NCI-H82 treated with DMSO at 0.1 percent for 48 hours (cell line): ENCODE measurements around the gene LMAN2L.
A peak's percentile ranks its signal among the peaks of the same experiment; 100 is the strongest.
"Not testable (repeated sequence)": the region's sequence is repeated elsewhere in the genome, so short reads cannot be mapped to it uniquely, and the experiment has no call there.

Source experiments
- DNase-seq: peaks from one replicate; lab custom pipeline; 2025; ENCODE audit not compliant: unreplicated experiment; lab: John Stamatoyannopoulos, UW

Gene LMAN2L

GRCh38 chr2:96687711-96688640 is 51.9 kb downstream of the LMAN2L start:
- DNase-seq: no peak

GRCh38 chr2:96687266-96687665 is 52.6 kb downstream of the LMAN2L start:
- no peak for DNase-seq

DNA sequence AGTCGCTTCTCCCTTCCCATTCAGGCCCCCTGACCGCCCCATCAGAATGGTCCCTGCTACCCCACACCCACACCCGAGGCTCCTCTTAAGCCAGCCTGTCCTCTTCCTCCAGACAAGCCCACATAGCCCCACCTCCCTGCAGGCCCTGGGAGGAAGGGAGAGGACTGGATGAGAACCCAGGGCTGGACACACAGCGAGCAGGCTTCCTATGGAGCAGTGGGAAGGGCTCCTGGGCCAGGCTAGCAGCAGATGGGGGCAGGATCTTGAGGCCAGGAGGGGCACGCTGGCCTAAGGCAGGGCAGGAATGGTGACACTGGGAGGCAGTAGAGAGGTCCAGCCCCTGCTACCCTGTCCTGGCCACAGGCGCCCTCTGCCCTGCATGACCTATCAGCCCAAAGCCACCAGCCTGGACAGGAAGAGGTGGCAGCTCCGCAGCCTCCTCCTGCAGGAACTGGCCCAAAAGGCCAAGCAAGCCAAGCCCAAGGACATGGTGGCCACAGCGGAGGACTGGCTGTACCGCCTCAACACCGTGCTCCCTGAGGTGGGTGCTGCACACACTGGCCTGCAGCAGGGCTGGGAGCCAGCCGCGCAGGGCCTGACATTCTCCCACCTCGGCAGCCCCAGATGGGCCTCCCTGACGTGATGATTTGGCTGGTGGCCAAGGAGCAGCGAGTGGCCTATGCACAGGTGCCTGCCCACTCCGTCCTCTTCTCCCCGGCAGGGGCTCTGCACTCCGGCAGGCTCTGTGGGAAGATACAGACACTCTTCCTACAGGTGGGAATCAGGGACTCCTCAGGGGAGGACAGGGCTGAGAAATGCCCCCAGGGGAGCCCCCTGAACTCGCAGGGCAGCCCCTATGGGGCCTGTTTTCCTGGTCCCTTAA is 54.0 kb downstream of the LMAN2L start:
- DNase-seq: peak; percentile 23

DNA sequence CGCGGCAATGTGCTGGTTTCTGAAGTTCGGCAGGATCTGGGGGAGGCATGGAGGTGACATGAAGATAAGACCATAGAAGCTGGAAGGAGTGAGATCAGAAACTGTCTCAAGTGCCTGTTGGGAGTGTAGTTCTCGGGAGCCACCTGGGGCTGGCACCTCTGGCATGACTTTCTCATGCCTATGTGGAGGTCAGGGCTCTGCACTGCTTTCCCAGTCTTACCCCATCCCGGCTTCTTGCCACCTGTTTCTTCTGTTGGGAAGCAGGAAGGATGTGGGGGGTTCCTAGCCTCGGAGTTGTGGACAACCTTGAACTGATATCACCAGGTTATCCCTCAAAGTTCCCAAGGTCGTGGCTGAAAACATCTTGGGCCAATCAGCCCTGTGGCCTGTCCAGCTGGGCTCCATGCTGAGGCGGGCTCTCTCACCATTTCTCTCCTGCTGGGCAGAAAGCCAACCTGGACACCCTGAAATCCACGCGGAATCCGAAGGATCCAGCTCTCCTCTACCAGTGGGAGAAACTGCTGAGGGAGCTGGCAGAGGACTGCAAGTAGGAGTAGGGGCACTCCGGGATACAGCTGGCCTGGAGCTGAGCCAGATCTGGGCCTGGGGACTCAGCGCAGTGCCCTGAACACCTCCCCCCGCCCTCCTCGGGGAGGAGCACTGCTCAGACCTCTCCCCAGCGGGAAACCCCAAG is 54.8 kb downstream of the LMAN2L start:
- DNase-seq: no peak

- no peak for DNase-seq
Observed at GRCh38 chr2:96683972-96684820, 55.7 kb downstream of the LMAN2L start.

DNA sequence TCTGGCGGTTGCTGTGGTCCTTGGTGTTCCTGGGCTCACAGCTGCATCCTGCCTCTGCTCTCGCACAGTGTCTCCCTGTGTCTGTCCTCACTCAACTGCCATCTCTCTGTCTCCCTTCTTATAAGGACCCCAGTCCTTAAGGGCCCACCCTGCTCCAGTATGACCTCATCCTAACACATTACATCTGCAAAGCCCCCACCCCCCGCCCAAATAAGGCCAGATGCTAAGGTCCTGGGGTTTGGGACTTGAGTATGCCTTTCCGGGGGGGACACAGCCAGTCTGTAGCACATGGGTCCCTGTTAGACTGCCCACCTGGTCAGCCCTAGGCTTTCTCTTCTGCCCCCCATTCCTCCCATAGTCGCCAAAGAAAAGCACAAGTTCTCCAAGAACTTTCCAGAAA is 56.6 kb downstream of the LMAN2L start:
- DNase-seq: no peak

DNA sequence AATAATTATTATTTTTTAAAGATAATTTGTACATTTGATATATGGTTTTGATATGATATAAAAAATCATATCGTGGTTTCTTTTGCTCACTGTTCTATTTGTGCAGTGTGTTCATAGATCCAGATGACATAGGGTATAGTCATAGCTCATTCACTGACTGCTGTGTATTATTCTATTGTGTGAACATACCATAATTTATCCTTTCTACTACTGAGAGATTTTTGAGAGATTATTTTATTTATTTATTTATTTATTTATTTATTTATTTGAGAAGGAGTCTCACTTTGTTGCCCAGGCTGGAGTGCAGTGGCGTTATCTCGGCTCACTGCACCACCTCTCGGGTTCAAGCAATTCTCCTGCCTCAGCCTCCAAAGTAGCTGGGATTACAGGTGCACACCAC is 58.3 kb downstream of the LMAN2L start:
- no peak for DNase-seq

DNA sequence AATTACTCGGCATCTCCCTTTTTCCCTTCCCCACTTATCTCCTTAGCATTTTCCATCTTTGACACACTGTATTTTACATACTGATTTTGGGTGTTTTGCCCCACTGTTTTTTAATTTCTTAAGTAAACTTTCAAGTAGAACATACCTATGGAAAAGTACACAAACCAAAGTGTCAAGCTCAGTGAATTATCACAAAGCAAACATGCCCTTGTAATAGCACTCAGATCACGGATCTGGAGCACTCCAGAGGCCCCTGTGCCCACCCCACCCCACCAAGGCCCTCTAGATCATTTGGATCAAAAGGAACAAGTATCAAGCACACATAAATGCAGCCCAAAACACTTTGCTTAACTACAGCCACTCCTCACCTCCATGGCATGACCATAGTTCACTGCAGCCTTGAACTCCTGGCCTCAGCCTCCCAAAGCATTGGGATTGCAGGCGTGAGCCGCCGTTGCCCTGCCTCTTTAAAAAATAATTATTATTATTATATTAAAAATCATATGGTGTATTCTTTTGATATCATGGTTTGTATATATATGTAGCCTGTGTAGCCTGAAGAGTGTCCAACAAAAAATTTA is 59.2 kb downstream of the LMAN2L start:
- DNase-seq: no peak

GRCh38 chr2:96679848-96680247 is 60.0 kb downstream of the LMAN2L start:
- no peak for DNase-seq

- no peak for DNase-seq
Observed at GRCh38 chr2:96669539-96670215, 70.2 kb downstream of the LMAN2L start.

- no peak for DNase-seq
Observed at GRCh38 chr2:96668771-96669170, 71.1 kb downstream of the LMAN2L start.

- DNase-seq: not testable (repeated sequence)
Observed at GRCh38 chr2:96665717-96666116, 74.1 kb downstream of the LMAN2L start.

GRCh38 chr2:96665083-96665569 is 74.7 kb downstream of the LMAN2L start:
- no peak for DNase-seq

DNA sequence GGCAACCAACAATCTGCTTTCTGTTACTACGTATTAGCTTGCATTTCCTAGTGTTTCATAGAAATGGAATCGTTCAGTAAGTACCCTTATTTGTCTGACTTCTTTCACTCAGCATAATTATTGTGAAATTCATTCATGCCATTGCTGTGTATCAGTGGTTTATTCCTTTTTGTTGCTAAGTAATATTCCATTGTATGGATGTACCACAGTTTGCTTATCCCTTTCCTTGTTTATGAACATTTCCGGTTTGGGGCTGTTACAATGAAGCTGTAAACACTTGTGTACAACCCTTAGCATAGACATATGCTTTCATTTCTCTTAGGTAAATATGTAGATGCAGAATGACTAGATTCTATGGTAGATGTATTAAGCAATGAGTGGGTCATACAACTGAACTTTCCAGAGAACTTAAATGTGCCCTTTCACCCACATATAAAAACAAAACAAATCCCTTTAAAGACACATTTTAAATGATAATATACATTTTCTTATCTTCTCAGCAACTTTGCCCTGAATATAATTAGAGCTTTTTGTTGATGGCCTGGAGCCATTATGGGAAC is 75.4 kb downstream of the LMAN2L start:
- DNase-seq: no peak

DNA sequence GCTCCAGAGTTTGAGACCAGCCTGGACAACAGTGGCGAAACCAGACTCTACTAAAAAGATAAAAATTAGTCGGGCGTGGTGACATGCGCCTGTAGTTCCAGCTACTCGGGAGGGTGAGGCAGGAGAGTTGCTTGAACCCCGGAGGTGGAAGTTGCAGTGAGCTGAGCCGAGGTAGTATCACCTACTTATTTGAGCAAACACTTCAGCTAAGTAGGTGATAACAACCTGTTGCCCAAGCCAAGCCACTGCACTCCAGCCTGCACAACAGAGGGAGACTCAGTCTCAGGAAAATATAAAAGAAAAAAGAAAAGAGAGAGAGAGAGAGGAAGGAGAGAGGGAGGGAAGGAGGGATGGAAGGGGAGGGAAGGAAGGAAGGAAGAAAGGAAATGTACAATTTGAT is 76.0 kb downstream of the LMAN2L start:
- no peak for DNase-seq

GRCh38 chr2:96663177-96663576 is 76.7 kb downstream of the LMAN2L start:
- DNase-seq: no peak

DNA sequence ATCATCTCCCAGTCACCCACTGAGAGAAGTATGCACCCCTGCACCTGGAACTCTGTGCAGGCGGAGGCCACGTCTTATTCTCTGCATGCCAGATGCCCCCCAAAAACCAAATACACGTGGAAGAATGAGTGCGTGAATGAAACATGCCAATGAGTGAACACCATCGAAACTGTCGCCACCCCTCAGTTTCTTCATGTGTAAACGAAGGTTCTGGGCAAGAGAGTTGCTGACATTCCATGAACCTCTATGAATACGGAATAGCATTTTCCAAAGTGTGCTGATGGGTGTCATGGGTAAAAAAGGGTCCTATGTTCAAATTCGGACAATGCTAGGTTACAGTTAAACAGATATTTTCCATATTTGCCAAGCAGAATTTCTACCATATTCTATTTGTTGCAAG is 77.5 kb downstream of the LMAN2L start:
- no peak for DNase-seq

- no peak for DNase-seq
Observed at GRCh38 chr2:96661324-96661723, 78.5 kb downstream of the LMAN2L start.

- no peak for DNase-seq
Observed at GRCh38 chr2:96656540-96656939, 83.3 kb downstream of the LMAN2L start.
